Measurements from ENCODE around the gene AFM.

Gene AFM

DNA sequence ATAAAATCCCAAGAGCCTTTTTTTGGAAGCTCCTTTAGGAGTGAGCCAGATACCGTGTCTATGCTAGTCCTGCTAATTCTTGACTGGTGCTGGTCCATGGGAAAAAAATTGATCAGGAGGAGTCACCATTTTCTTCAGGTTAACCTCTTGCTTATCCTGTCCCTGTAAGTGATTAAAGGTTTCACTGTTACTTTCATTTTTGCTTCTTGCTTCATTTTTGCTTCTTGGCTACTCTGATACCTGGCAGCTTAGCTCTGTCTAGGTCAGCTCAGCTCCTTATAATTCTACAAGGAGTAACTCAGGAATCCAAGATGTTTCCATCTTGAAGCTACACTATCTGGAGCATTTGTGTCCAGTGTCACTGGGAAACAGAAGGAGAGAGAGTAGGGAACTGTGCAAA lies 45.7 kb downstream of the AFM start:
- H3K36me3 ChIP-seq (ENCODE audit: control insufficient read depth in 4 of 4, insufficient read depth in 4 of 4, low read length in 3 of 4) = no peaks in the 10 kb centered on the region
- DNase-seq = no peak
- ChIA-PET CTCF (interaction anchor here (0.6 kb wide), 1 partner anchor 1149 kb away, joined by 3 read pairs; no protein-coding TSS in a partner anchor), POLR2A (no interaction called here)
- 100% methylated on average over 1 of the region's 1 CpG for WGBS (ENCODE audit: insufficient coverage)
- H3K4me3 ChIP-seq (ENCODE audit: control insufficient read depth in 1 of 7, extremely low read depth in 1 of 7, insufficient read depth in 4 of 7, low read depth in 2 of 7, low read length in 6 of 7) = no peak overlapping the region
- no peaks in the 10 kb centered on the region for H3K27me3 ChIP-seq (replicated peaks in 2 of 5; ENCODE audit: control insufficient read depth in 4 of 5, insufficient read depth in 5 of 5, low read length in 4 of 5)
- H3K4me1 ChIP-seq (ENCODE audit: control extremely low read depth in 1 of 4, control insufficient read depth in 4 of 4, insufficient read depth in 4 of 4, low read length in 3 of 4) = no peaks in the 10 kb centered on the region
- H3K9me3 ChIP-seq (ENCODE audit: control extremely low read depth in 1 of 5, control insufficient read depth in 4 of 5, insufficient read depth in 2 of 5, low read depth in 1 of 5, low read length in 4 of 5) = no peaks in the 10 kb centered on the region
- no peak overlapping the region for H3K27ac ChIP-seq (ENCODE audit: insufficient read depth in 1 of 2, low read depth in 1 of 2, low read length in 2 of 2, poor library complexity in 1 of 2, severe bottlenecking in 2 of 2)

DNA sequence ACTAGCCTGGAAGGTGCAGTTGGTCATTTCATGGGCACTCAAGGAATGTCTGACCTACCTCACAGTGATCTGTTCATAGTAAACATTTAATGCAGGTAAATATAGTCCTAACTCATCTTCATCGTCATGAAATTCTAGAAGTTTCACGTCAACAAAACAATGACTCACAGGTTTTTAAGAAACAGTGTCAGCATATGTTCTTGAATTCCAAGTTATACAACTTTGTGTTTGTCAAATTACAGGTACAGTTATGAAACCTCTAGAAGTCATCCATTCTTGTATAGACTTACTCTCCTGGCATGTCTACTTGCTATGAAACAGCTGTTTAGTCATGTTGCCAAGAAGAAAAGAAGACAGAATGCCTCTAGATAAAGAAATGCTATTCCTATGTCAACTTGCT lies 46.6 kb downstream of the AFM start:
- no peaks in the 10 kb centered on the region for H3K4me1 ChIP-seq (ENCODE audit: control extremely low read depth in 1 of 4, control insufficient read depth in 4 of 4, insufficient read depth in 4 of 4, low read length in 3 of 4)
- CTCF ChIA-PET = no interaction called here
- H3K36me3 ChIP-seq (ENCODE audit: control insufficient read depth in 4 of 4, insufficient read depth in 4 of 4, low read length in 3 of 4) = no peaks in the 10 kb centered on the region
- no peak overlapping the region for H3K27ac ChIP-seq (ENCODE audit: insufficient read depth in 1 of 2, low read depth in 1 of 2, low read length in 2 of 2, poor library complexity in 1 of 2, severe bottlenecking in 2 of 2)
- no peaks in the 10 kb centered on the region for H3K9me3 ChIP-seq (ENCODE audit: control extremely low read depth in 1 of 5, control insufficient read depth in 4 of 5, insufficient read depth in 2 of 5, low read depth in 1 of 5, low read length in 4 of 5)
- POLR2A ChIA-PET = no interaction called here
- no peak for DNase-seq
- H3K4me3 ChIP-seq (ENCODE audit: control insufficient read depth in 1 of 7, extremely low read depth in 1 of 7, insufficient read depth in 4 of 7, low read depth in 2 of 7, low read length in 6 of 7) = no peak overlapping the region
- no peaks in the 10 kb centered on the region for H3K27me3 ChIP-seq (replicated peaks in 2 of 5; ENCODE audit: control insufficient read depth in 4 of 5, insufficient read depth in 5 of 5, low read length in 4 of 5)
- 100% methylated on average over 2 of the region's 2 CpGs for WGBS (ENCODE audit: insufficient coverage)

DNA sequence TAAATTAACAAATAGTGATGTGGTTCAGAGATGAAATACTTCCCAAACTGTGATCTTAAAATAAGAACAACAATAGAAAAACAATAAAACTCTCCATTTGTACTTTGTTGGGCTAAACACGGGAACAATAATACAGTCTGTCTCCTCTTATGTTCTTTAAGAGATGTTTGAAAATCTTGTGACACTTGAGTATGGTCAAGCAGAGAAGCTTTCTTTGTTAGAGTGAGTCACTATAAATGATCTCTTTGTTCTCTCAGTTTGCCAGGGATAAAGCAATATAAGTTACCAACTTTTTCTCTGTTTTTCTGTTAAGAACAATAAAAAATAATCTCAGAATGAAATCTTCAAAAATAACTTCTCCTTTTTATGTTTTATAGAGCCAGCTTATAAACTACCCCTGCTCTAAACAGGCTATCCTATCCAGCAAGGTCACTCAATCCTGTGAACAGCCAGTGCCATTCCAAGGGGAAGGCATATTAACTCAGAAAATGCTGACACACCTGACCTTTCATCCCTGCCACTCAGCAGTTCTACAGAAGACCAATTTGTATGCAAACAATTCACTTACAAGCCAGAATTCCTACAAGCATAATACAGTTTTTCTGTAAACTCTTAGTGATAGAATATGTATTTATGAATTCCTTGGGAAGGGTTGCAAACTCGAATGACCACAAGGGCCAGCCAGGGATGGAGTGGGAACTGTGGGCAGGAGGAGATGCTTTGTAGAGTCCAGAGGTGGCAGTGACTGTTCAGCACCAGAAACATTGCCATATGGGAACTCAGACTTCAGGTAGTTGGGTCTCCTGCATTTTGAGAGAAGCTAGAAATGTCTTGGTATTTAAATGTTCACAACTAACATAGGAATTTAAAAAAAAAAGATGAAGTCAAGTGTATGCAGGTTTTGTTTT lies 52.2 kb downstream of the AFM start:
- ChIA-PET CTCF (no interaction called here), POLR2A (no interaction called here)
- no peaks in the 10 kb centered on the region for H3K27me3 ChIP-seq (replicated peaks in 2 of 5; ENCODE audit: control insufficient read depth in 4 of 5, insufficient read depth in 5 of 5, low read length in 4 of 5)
- no peak overlapping the region for H3K4me3 ChIP-seq (ENCODE audit: control insufficient read depth in 1 of 7, extremely low read depth in 1 of 7, insufficient read depth in 4 of 7, low read depth in 2 of 7, low read length in 6 of 7)
- no peaks in the 10 kb centered on the region for H3K36me3 ChIP-seq (ENCODE audit: control insufficient read depth in 4 of 4, insufficient read depth in 4 of 4, low read length in 3 of 4)
- H3K4me1 ChIP-seq (ENCODE audit: control extremely low read depth in 1 of 4, control insufficient read depth in 4 of 4, insufficient read depth in 4 of 4, low read length in 3 of 4) = peaks cover 0 to 4% (median 0%) of the 10 kb centered on the region in 4 experiments
- H3K27ac ChIP-seq (ENCODE audit: insufficient read depth in 1 of 2, low read depth in 1 of 2, low read length in 2 of 2, poor library complexity in 1 of 2, severe bottlenecking in 2 of 2) = no peak overlapping the region
- H3K9me3 ChIP-seq (ENCODE audit: control extremely low read depth in 1 of 5, control insufficient read depth in 4 of 5, insufficient read depth in 2 of 5, low read depth in 1 of 5, low read length in 4 of 5) = no peaks in the 10 kb centered on the region
- DNase-seq = no peak
- WGBS (ENCODE audit: insufficient coverage) = 70% methylated on average over 1 of the region's 2 CpGs

DNA sequence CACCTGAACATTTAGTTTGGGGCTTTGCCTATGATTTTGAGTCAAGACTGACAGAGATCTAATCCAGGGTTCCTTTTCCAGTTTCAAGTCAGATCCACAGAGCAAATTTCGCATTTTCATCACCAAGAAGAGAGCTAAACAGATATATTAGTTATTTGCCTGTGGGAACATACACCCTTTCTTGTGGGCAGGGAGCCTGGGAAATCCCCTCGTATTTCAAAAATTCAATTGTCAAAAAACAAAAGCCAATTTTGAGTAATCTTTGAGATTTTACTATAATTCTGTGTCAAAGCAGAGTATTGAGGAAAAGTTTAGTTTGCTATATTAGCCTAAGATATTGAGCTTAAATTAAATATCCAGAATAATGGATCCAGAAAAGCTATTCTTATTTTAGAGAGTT lies 56.6 kb downstream of the AFM start:
- no peak for DNase-seq
- no peaks in the 10 kb centered on the region for H3K27me3 ChIP-seq (replicated peaks in 2 of 5; ENCODE audit: control insufficient read depth in 4 of 5, insufficient read depth in 5 of 5, low read length in 4 of 5)
- H3K36me3 ChIP-seq (ENCODE audit: control insufficient read depth in 4 of 4, insufficient read depth in 4 of 4, low read length in 3 of 4) = no peaks in the 10 kb centered on the region
- no peak overlapping the region for H3K27ac ChIP-seq (ENCODE audit: insufficient read depth in 1 of 2, low read depth in 1 of 2, low read length in 2 of 2, poor library complexity in 1 of 2, severe bottlenecking in 2 of 2)
- no CpG with 5 or more reads among the region's 2 CpGs for WGBS (ENCODE audit: insufficient coverage)
- H3K4me3 ChIP-seq (ENCODE audit: control insufficient read depth in 1 of 7, extremely low read depth in 1 of 7, insufficient read depth in 4 of 7, low read depth in 2 of 7, low read length in 6 of 7) = no peak overlapping the region
- H3K4me1 ChIP-seq (ENCODE audit: control extremely low read depth in 1 of 4, control insufficient read depth in 4 of 4, insufficient read depth in 4 of 4, low read length in 3 of 4) = peaks cover 0 to 20% (median 0%) of the 10 kb centered on the region in 4 experiments
- ChIA-PET CTCF (interaction anchor here (1.1 kb wide), 1 partner anchor 69 kb away, joined by 3 read pairs; no protein-coding TSS in a partner anchor), POLR2A (no interaction called here)
- H3K9me3 ChIP-seq (ENCODE audit: control extremely low read depth in 1 of 5, control insufficient read depth in 4 of 5, insufficient read depth in 2 of 5, low read depth in 1 of 5, low read length in 4 of 5) = no peaks in the 10 kb centered on the region

DNA sequence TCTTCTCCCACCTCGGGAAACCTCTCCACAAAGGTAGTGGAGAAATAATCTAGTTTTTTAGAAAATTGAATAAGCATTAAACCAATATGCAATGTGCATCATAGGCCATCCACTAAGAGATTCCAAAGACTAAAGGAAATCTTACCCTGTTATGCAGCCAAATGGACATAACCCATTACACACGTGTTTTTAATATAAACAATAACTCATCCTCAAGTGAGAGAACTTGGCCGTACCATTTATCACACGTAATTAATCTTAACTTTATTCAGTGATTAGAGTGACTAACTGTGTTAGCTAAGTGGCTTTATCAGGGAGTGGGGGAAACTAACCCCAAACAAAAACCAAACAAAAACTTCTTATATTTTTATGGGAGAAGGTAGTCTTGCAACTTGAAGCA lies 57.8 kb downstream of the AFM start:
- H3K4me3 ChIP-seq (ENCODE audit: control insufficient read depth in 1 of 7, extremely low read depth in 1 of 7, insufficient read depth in 4 of 7, low read depth in 2 of 7, low read length in 6 of 7) = no peak overlapping the region
- H3K36me3 ChIP-seq (ENCODE audit: control insufficient read depth in 4 of 4, insufficient read depth in 4 of 4, low read length in 3 of 4) = no peaks in the 10 kb centered on the region
- peaks cover 0 to 16% (median 0%) of the 10 kb centered on the region in 4 experiments for H3K4me1 ChIP-seq (ENCODE audit: control extremely low read depth in 1 of 4, control insufficient read depth in 4 of 4, insufficient read depth in 4 of 4, low read length in 3 of 4)
- H3K27me3 ChIP-seq (replicated peaks in 2 of 5; ENCODE audit: control insufficient read depth in 4 of 5, insufficient read depth in 5 of 5, low read length in 4 of 5) = no peaks in the 10 kb centered on the region
- H3K27ac ChIP-seq (ENCODE audit: insufficient read depth in 1 of 2, low read depth in 1 of 2, low read length in 2 of 2, poor library complexity in 1 of 2, severe bottlenecking in 2 of 2) = no peak overlapping the region
- ChIA-PET POLR2A (no interaction called here), CTCF (no interaction called here)
- H3K9me3 ChIP-seq (ENCODE audit: control extremely low read depth in 1 of 5, control insufficient read depth in 4 of 5, insufficient read depth in 2 of 5, low read depth in 1 of 5, low read length in 4 of 5) = peaks cover 0 to 2% (median 0%) of the 10 kb centered on the region in 5 experiments
- WGBS (ENCODE audit: insufficient coverage) = no CpG with 5 or more reads among the region's 4 CpGs
- DNase-seq = no peak

DNA sequence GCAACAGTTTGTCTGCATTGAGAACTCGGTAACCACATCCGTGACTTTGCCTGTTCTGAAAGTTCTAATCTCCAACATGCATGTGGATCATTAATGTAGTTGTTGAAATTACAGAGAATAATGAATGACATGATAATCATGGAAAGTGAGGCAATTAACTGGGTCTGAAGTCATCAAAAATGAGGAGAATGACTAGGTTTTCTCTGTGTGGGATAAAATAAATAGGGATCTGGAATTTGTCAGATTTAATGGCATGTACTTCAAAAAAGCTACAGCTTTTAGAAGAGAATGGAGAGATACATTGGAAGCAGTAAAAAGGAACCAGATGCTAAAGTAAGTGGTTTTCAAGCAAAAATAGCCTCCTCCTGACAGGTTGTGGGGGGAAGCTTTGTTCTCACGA lies 59.3 kb downstream of the AFM start:
- Histone ChIP-seq H3K4me1 (ENCODE audit: control extremely low read depth in 1 of 4, control insufficient read depth in 4 of 4, insufficient read depth in 4 of 4, low read length in 3 of 4) (peaks cover 0 to 16% (median 0%) of the 10 kb centered on the region in 4 experiments), H3K27me3 (replicated peaks in 2 of 5; ENCODE audit: control insufficient read depth in 4 of 5, insufficient read depth in 5 of 5, low read length in 4 of 5) (no peaks in the 10 kb centered on the region), H3K27ac (ENCODE audit: insufficient read depth in 1 of 2, low read depth in 1 of 2, low read length in 2 of 2, poor library complexity in 1 of 2, severe bottlenecking in 2 of 2) (no peak overlapping the region), H3K36me3 (ENCODE audit: control insufficient read depth in 4 of 4, insufficient read depth in 4 of 4, low read length in 3 of 4) (no peaks in the 10 kb centered on the region), H3K9me3 (ENCODE audit: control extremely low read depth in 1 of 5, control insufficient read depth in 4 of 5, insufficient read depth in 2 of 5, low read depth in 1 of 5, low read length in 4 of 5) (peaks cover 0 to 2% (median 0%) of the 10 kb centered on the region in 5 experiments), H3K4me3 (ENCODE audit: control insufficient read depth in 1 of 7, extremely low read depth in 1 of 7, insufficient read depth in 4 of 7, low read depth in 2 of 7, low read length in 6 of 7) (no peak overlapping the region)
- CTCF ChIA-PET = no interaction called here
- POLR2A ChIA-PET = no interaction called here
- WGBS (ENCODE audit: insufficient coverage) = no CpG with 5 or more reads among the region's 3 CpGs
- DNase-seq = no peak

DNA sequence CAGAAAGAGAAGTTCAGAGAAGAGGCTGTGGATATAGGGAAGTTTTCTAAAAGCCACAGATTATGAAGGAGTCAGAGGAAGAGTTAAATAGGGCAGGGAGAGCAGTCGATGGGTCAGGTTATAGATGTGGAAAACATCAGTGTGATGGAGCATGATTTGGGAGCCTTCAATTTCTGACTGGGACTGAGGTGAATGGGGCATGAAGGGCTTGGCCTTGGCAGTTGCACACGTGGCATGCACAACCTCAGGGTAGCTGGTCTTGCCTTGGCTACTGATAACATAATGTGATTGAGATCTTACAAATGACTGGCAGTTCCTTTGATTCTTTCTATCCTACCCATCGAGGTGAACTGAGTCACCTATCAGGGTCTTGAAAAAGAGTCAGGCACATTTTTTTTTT lies 59.7 kb downstream of the AFM start:
- 72% methylated on average over 3 of the region's 3 CpGs for WGBS (ENCODE audit: insufficient coverage)
- peaks cover 0 to 2% (median 0%) of the 10 kb centered on the region in 5 experiments for H3K9me3 ChIP-seq (ENCODE audit: control extremely low read depth in 1 of 5, control insufficient read depth in 4 of 5, insufficient read depth in 2 of 5, low read depth in 1 of 5, low read length in 4 of 5)
- H3K4me3 ChIP-seq (ENCODE audit: control insufficient read depth in 1 of 7, extremely low read depth in 1 of 7, insufficient read depth in 4 of 7, low read depth in 2 of 7, low read length in 6 of 7) = no peak overlapping the region
- DNase-seq = no peak
- H3K27ac ChIP-seq (ENCODE audit: insufficient read depth in 1 of 2, low read depth in 1 of 2, low read length in 2 of 2, poor library complexity in 1 of 2, severe bottlenecking in 2 of 2) = no peak overlapping the region
- no peaks in the 10 kb centered on the region for H3K36me3 ChIP-seq (ENCODE audit: control insufficient read depth in 4 of 4, insufficient read depth in 4 of 4, low read length in 3 of 4)
- H3K4me1 ChIP-seq (ENCODE audit: control extremely low read depth in 1 of 4, control insufficient read depth in 4 of 4, insufficient read depth in 4 of 4, low read length in 3 of 4) = peaks cover 0 to 16% (median 0%) of the 10 kb centered on the region in 4 experiments
- H3K27me3 ChIP-seq (replicated peaks in 2 of 5; ENCODE audit: control insufficient read depth in 4 of 5, insufficient read depth in 5 of 5, low read length in 4 of 5) = no peaks in the 10 kb centered on the region
- POLR2A ChIA-PET = no interaction called here
- CTCF ChIA-PET = no interaction called here
